Hematopoietic multipotent progenitor cell treated with erythropoietin and hydrocortisone succinate and interleukin-3 and kit ligand, for 17 days (in vitro differentiated cells): ENCODE results near the gene LURAP1L.

Experiments used
- DNase-seq: peaks from one replicate; pipeline ENCODE4 v3.0.0-alpha.2; 2015; ENCODE audit warnings: low spot score

Gene LURAP1L

GRCh38 chr9:12774861-12775678, at the start of gene LURAP1L:
Gene LURAP1L, plus strand, starts transcription at chr9:12775020. Its CDS starts 696 bp downstream, at chr9:12775716.
- no peak for DNase-seq

GRCh38 chr9:12726795-12727194, 48.0 kb upstream of the LURAP1L start:
- no peak for DNase-seq

GRCh38 chr9:12730198-12730597, 44.6 kb upstream of the LURAP1L start:
- no peak for DNase-seq

- no peak for DNase-seq
Measured at GRCh38 chr9:12730927-12731326, 43.9 kb upstream of the LURAP1L start.

- DNase-seq: no peak
Measured at GRCh38 chr9:12732971-12733370, 41.8 kb upstream of the LURAP1L start.

- DNase-seq: no peak
Measured at GRCh38 chr9:12735665-12736064, 39.2 kb upstream of the LURAP1L start.

- no peak for DNase-seq
Measured at GRCh38 chr9:12737871-12738270, 36.9 kb upstream of the LURAP1L start.

- DNase-seq: no peak
Measured at GRCh38 chr9:12739014-12739652, 35.7 kb upstream of the LURAP1L start.

- DNase-seq: no peak
Measured at GRCh38 chr9:12740845-12741244, 34.0 kb upstream of the LURAP1L start.

GRCh38 chr9:12748016-12748415, 26.8 kb upstream of the LURAP1L start:
- DNase-seq: no peak

- no peak for DNase-seq
Measured at GRCh38 chr9:12748954-12749353, 25.9 kb upstream of the LURAP1L start.

GRCh38 chr9:12753931-12754330, 20.9 kb upstream of the LURAP1L start:
- no peak for DNase-seq

- no peak for DNase-seq
Measured at GRCh38 chr9:12759761-12760160, 15.1 kb upstream of the LURAP1L start.

GRCh38 chr9:12760758-12761157, 14.1 kb upstream of the LURAP1L start:
- no peak for DNase-seq

- no peak for DNase-seq
Measured at GRCh38 chr9:12764150-12764549, 10.7 kb upstream of the LURAP1L start.

- no peak for DNase-seq
Measured at GRCh38 chr9:12765088-12765798, 9.6 kb upstream of the LURAP1L start.

- DNase-seq: no peak
Measured at GRCh38 chr9:12766357-12766756, 8.5 kb upstream of the LURAP1L start.

- DNase-seq: no peak
Measured at GRCh38 chr9:12770261-12770660, 4.6 kb upstream of the LURAP1L start.

GRCh38 chr9:12771891-12772290, 2.9 kb upstream of the LURAP1L start:
- no peak for DNase-seq

GRCh38 chr9:12773562-12773961, 1.3 kb upstream of the LURAP1L start:
- no peak for DNase-seq

- no peak for DNase-seq
Measured at GRCh38 chr9:12775679-12776512, 1.1 kb downstream of the LURAP1L start.

GRCh38 chr9:12776513-12777055, 1.8 kb downstream of the LURAP1L start:
- no peak for DNase-seq
